ENCODE measurements around the gene MIDN.
"Not testable (repeated sequence)": the region's sequence is repeated elsewhere in the genome, so short reads cannot be mapped to it uniquely, and the experiment has no call there.

Gene MIDN

DNA sequence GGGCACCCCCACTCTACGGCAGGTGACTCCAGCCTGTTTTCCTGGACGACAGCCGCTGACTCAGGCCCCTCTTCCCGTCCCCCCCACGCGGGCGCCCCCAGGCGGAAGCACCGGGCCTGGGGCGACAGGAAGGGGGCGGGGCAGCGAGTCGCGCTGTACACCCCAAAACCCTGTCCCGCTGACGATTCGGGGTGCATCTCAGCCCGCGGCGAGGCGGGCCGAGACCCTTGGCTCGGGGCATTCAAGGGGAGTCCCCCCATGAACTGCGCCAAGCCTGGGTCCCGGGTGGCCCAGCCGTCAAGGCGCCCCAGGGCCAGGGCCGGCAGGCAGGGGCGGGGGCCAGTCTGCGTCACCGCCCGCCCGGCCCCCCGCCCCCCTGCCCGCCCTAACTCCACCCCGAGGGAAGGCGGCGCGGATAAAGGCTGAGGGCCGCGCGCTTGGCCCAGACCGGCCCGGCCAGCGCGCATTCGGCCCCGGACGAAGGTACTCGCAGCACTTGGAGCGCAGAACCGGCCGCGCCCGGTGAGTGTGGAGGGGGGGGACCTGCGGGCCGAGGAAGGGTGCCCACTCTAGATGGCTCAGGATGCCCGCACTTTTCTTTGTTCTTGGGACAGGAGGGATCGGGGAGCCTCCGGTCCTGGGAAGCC, at the start of gene MIDN:
TSS of gene MIDN (plus strand) at position 445 of the 647 bp plus-strand sequence. CDS start 1,714 bp downstream, outside the sequence.
- no peak for DNase-seq

DNA sequence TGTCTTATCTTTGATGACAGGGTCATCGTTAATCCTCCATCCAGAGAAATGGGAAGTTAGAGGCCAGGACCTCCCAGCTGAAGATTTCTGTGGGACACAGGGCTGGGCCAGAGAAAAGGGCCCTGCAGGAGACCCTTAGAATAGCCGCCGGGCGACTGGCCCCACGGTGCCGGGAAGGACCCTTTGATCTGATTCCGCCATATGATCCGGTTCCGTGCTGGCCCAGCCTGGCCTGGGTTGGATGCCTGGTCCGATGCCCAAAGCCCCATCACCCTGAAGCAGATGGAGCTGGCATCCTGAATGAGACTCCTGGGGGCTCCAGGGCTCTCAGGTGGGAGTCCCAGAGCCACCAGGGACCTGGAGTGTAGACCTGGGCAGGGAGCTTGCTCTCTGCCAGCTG, 48.9 kb upstream of the MIDN start:
- no peak for DNase-seq

DNA sequence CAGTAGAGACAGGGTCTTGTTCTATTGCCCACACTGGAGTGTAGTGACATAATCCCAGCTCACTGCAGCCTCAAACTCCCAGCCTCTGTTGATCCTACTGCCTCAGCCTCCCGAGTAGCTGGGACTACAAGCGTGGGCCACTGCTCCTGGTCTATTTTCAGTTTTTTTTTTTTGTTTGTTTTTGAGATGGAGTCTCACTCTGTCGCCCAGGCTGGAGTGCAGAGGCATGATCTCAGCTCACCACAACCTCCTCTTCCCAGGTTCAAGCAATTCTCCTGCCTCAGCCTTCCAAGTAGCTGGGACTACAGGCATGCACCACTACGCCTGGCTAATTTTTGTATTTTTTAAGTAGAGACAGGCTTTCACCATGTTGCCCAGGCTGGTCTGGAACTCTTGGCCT, 47.8 kb upstream of the MIDN start:
- DNase-seq = not testable (repeated sequence)

DNA sequence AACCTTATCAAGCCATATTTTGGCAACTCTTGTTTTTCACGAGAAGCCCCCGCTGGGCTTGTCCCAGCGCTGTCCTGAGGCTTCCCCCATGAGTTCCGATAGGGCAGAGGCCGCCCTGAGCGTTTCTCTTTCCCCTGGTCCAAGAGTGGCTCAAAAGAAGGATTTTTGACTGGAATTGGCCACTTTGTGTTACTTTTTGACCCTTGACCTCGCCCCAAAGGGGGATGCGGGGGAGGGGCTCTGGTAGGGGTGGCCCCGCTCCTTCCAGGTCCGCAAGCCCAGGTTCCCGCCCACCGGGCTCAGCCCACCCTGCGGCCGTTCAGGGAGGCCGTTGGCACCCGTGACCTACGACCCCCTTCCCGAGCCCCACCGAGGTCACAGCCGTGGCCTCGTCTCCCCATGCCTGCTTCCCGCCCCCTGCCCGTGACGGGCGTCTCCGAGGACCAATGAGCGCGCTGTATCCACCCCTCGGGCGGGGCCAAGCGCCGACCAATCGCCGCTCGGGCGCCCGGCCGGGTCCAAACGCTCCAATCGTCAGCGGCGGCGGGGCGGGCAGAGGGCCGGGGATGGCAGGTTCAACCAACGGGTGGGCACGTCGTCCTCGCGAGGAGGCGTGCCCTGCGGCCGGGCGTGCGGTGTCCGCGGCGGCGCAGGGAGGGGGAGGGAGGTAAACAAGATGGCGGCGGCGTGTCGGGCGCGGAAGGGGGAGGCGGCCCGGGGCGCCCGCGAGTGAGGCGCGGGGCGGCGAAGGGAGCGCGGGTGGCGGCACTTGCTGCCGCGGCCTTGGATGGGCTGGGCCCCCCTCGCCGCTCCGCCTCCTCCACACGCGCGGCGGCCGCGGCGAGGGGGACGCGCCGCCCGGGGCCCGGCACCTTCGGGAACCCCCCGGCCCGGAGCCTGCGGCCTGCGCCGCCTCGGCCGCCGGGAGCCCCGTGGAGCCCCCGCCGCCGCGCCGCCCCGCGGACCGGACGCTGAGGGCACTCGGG, 43.0 kb upstream of the MIDN start, which contains the start of gene STK11:
TSS of gene STK11 (plus strand) at position 665 of the 986 bp plus-strand sequence. CDS start 1,136 bp downstream, outside the sequence.
- DNase-seq = peak; percentile 81

DNA sequence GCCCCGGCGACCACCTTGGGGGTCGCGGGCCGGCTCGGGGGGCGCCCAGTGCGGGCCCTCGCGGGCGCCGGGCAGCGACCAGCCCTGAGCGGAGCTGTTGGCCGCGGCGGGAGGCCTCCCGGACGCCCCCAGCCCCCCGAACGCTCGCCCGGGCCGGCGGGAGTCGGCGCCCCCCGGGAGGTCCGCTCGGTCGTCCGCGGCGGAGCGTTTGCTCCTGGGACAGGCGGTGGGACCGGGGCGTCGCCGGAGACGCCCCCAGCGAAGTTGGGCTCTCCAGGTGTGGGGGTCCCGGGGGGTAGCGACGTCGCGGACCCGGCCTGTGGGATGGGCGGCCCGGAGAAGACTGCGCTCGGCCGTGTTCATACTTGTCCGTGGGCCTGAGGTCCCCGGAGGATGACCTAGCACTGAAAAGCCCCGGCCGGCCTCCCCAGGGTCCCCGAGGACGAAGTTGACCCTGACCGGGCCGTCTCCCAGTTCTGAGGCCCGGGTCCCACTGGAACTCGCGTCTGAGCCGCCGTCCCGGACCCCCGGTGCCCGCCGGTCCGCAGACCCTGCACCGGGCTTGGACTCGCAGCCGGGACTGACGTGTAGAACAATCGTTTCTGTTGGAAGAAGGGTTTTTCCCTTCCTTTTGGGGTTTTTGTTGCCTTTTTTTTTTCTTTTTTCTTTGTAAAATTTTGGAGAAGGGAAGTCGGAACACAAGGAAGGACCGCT, 42.1 kb upstream of the MIDN start:
- no peak for DNase-seq

DNA sequence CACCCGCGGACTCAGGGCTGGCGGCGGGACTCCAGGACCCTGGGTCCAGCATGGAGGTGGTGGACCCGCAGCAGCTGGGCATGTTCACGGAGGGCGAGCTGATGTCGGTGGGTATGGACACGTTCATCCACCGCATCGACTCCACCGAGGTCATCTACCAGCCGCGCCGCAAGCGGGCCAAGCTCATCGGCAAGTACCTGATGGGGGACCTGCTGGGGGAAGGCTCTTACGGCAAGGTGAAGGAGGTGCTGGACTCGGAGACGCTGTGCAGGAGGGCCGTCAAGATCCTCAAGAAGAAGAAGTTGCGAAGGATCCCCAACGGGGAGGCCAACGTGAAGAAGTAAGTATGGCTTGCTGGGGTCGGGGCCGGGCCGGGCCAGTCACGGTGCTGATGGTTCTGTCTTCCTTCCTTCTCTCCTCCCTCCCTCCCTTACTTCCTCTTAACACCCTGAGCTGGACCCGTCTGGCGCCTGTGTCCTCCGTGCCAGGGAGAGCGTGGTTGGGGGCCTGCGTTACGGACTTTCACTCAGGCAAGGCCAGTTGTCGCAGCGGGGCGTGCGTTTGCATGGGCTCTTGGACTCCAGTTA, 41.4 kb upstream of the MIDN start:
- no peak for DNase-seq

DNA sequence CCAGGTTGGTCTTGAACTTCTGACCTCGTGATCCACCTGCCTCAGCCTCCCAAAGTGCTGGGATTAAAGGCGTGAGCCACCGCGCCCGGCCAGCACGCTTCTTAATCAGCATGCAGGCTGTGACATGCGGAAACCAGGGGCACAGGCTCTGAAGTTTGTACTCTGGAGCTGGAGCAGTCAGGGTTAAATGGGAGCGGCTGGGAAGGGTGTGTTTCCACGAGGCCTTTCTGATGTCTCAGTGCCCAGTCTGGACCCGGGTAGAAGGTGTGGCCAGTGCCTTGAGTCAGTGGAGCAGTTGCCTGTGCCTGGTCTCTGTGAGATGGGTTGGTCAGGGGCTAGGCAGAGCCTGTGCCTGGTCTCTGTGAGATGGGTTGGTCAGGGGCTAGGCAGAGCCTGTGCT, 39.6 kb upstream of the MIDN start:
- DNase-seq = not testable (repeated sequence)

DNA sequence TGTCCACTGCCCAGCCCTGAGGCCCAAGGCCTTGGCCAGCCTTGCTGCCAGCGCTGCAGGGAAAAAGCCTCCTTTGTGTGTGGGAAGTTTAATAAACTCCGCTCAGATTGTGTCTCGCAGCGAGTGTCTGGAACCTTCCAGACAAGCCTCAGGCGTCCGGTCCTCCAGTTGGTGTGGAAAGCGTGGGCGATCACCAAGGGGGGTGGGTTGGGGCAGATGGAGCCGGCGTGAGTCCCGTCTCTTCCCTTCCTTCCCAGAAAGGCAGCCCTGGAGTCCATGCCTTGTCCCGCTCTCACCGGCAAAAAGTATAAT, 38.2 kb upstream of the MIDN start:
- DNase-seq = no peak

DNA sequence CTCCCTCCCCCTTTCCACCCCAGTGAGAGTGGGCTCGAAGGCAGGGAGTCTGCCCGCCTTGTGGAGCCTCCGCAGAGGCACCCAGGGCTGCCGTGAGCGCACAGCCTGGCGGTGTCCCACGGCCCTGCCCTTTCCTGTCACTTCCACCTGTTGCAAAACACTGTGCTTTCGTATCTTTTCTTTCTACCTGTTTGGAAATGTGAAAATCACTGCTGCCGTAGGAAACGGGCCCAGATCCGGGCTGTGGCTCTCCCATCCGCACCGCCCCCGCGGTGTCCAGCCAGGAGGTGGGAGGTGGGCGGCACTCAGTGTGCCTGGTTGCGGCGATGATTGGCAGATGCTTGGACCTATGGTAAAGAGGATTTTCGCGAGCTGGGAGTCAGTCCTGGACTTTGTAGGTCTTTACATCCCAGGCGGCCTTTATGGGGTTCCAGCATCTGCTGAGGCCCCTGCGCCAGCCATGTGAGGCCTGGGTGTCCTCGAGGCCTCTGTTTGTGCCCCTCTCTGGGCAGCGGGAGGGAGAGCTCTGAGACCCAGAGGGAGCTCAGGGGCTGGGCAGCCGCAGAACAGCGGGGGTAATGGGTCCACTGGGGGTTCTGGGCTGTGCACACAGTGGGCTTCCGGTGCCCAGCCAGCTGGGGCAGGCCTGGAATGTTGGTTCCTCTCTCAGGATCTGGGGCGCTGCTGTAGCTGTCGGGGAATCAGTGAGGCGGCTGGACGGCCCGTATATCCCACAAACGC, 36.7 kb upstream of the MIDN start:
- DNase-seq = no peak

DNA sequence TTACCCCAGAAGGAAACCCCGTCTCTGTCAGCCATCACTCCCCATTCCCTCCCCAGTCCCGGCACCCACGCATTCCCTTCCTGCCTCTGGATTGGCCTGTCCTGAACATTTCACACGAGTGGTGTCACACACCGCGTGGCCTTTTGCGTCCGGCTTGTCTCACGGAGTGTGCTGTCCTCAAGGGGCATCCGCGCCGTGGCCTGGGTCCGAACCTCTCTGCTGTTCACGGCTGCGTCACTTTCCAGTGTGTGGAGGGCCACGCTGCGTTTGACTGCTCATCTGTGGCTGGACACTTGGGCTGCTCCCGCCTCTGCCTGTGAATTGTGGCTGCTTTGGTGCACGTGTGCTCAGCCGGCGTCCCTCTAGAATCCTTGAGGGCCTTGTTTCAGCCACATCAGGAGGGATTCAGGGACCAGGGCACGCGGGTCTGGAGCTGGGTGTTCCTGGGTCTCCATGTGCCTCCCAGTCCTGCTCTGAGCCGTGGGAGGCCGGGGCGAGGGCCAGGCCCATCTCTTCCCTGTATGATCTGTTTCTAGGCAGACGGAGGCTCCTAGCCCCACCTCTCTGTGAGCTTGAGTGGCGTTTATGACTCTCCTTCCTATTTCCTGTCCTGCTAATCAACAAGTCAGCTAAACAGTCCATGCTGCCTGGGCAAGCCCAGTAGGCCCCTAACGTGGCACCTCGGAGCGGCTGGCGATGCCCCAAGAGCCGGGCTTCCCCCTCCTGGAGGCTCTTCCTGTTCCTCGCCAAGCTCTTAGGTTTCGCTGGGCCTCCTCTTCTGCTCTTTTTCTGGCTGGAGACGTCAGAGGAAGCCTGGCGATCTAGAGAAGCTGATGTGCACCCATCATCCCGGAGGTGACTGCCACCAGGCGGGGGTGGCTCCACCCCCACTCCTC, 34.7 kb upstream of the MIDN start:
- DNase-seq = no peak

DNA sequence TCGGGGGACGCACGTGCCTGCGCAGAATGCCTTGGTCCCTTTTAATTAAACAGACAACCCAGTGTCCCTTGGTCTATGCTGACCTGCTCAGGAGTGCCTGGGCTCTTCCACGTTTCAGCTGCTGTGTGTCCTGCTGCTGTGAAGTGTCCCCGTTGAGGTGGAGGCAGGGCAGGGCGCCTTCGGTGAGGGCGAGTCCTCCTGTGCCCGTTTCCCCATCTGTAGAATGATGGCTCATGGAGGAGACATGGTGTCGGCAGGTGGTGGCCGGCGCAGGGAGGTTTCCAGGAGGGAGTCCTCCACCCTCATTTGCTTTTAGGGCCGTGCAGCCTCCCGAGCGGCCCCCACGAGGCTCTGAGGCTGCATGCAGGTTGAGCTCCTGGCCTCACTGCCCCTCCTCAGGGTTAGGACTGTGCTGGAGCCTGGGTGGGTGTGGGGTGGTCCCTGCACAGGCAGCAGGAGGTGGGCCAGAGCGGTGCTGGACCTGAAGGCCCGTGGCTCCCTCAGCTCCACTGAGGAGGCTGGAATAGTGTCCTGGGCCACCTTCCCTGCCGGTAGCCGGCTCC, 34.0 kb upstream of the MIDN start:
- DNase-seq = no peak

DNA sequence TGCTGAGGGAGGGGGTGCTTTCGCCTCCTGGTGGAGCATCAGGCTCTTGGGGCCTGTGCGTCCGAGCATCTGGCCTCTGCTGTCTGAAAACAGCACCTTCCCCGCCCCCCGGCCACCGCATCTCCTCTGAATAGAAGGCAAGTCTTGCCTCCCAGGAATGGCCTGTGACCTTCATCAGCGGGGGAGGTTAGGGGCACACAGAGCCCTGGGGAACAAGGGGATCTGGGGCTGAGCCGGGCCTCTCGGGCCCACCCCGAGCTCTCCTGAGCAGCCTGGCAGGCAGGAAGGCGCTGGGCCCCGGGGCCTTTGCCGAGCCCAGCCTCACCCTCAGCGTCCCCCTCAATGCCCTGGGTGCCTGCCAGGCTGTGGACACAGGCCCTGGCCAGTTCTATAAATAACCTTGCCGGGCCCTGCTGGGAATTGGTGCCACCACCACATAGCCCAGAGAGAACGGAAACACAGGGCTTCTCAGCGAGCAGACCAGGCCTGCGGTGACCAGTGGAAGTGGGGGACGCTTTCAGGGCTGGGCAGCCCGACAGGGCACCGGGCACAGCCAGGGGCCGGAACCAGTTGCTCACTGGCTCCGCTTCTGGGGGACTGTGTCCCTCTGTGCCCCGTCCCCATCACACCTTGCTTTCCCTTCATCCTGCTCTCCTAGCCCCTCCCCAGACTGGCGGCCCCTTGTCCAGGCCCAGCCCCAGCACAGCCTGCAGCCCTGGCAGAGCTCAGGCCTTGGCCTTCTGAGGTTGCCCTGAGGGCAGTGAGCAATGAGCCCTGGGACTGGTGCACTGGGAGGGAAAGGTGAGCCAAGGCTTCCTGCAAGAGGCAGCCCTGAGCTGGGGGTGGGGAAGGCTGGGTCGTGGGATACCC, 33.3 kb upstream of the MIDN start:
- no peak for DNase-seq

DNA sequence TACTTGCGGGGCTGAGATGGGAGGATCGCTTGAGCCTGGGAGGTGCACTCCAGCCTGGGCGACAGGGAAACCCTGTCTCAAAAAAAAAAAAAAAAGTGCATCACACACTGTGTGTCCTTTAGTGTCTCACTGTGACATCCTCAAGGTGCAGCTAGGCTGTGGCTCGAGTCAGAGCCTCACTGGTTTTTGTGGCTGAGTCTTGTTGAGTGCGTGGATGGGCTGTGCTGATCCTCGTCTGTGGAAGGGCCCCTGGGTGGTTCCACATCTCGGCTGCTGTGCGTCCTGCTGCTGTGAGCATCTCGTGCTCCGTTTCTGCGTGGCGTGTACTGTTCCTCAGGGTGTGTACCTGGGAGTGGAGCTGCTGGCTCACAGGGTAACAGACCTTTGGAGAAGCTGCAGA, 31.6 kb upstream of the MIDN start:
- DNase-seq = no peak

DNA sequence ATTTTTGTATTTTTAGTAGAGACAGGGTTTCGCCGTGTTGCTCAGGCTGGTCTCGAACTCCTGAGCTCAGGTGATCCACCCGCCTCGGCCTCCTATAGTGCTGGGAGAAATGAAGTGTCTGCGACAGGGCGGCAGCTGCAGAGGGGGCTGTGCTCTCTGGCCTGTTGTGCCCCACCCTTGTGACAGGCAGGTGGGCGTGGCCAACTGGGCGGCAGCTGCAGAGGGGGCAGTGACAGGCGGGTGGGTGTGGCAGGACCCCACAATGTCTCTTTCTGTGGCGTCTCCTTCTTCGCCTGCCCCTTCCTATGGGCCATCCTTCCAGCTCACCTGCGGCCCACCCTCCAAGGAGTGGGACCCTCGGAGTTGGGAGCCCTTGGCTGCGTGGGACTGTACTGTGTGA, 31.0 kb upstream of the MIDN start:
- DNase-seq = no peak

DNA sequence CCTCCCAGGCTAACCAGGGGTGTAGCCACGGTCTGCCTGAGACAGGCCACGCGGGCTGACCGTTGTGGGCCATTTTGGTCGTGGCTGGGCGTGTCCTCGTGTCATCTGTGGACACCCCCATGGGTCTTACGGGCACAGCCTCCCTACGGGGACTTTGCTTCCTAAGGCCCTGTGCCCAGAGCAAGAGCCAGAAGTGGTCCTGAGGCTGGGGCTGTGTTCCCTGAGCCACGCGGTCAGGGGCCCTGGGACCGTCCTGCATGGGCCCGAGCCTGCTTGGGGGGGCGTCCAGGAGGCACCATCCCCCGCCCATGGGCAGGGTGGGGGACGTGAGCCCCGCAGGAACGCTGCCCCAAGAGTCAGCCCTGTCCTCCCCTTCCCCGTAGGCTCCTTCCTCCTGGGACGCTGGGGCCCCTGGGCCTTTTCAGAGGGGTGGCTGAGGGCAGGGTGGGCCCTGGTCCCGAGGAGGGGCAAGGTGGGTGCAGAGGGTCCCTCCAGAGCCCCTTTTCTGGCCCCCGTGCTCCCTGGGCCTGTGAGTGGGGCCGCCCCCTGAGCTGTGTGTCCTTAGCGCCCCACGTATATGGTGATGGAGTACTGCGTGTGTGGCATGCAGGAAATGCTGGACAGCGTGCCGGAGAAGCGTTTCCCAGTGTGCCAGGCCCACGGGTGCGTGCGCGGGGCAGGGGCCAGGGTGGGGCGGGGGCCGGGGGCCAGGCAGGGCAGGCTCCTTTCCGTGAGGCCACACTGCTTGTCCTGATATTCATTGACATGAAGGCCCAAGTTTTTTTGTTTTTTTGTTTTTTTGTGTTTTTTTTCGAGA, 29.4 kb upstream of the MIDN start:
- no peak for DNase-seq

DNA sequence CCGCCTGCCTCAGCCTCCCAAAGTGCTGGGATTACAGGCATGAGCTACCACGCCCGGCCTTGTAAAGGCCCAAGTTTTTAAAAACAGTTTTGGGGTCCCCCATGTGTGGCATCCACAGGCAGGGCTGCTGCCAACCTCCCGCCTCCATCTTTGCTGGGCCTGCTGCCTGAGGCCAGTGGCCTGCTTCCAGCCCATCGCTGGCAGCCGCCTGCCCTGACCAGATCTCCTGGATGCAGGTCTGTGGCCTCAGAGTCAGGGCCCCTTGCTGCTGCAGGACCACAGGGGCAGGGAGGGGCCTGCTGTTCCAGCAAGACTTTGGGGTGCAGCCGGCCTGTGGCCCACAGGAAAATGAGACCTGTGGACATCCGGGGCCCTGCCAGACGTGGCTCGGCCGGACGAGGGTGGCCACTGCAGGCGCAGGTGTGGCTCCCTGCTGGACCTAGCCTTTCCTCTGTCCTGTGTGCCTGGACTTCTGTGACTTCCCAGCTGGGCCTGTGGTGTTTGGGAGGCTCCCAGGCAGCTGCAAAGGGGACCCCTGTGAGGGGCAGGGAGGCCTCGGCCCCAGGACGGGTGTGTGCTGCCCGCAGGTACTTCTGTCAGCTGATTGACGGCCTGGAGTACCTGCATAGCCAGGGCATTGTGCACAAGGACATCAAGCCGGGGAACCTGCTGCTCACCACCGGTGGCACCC, 28.5 kb upstream of the MIDN start:
- no peak for DNase-seq

DNA sequence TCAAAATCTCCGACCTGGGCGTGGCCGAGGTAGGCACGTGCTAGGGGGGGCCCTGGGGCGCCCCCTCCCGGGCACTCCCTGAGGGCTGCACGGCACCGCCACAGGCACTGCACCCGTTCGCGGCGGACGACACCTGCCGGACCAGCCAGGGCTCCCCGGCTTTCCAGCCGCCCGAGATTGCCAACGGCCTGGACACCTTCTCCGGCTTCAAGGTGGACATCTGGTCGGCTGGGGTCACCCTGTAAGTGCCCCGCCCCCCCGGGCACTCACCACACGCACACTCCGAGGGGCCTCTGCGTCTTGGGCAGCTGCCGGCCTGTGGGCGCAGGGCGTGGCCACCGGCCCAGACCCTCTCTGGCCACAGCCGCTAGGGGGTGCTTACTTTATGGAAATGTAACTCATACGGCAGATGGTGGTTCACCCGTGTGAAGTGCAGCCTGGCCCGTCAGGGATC, 27.9 kb upstream of the MIDN start:
- DNase-seq = no peak

All from NCI-H1436 treated with DMSO at 0.1 percent for 48 hours (cell line).